ENCODE data around the gene GABPA. TPM values are rescaled to one million over a fixed set of nuclear protein-coding genes. Genes with fewer than 3 reads are reported as not detected.
"Not testable (repeated sequence)": the region's sequence is repeated elsewhere in the genome, so short reads cannot be mapped to it uniquely, and the experiment has no call there.

Gene GABPA
- total RNA-seq, 2 experiments from 2014 or later = 18.7 to 25.3 TPM

DNA sequence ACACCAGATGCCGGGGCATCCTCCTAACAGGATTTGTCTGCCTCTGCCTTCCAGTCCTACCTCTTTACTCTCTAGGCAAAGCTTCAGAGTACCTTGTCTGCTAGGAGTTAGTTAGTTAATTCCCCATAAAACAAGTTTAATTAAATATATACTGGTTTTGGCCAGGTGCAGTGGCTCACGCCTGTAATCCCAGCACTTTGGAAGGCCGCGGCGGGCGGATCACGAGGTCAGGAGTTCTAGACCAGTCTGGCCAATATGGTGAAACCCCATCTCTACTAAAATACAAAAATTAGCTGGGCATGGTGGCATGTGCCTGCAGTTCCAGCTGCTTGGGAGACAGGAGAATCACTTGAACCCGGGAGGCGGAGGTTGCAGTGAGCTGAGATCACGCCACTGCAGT is 20.7 kb upstream of the GABPA start:
- CTCF ChIA-PET = interaction anchor here (3.4 kb wide), 1 partner anchor 106 kb away, joined by 20 read pairs; no protein-coding TSS in a partner anchor
- ATAC-seq; H3K4me3 Mint-ChIP-seq; H3K27me3 Mint-ChIP-seq; H3K27ac Mint-ChIP-seq; H3K4me1 Mint-ChIP-seq; H3K9me3 Mint-ChIP-seq (ENCODE audit: low read depth); intact Hi-C loops (cut with DNase I, micrococcal nuclease); H3K36me3 Mint-ChIP-seq (ENCODE audit: low read depth); POLR2A ChIA-PET; DNase-seq: not testable (repeated sequence)

DNA sequence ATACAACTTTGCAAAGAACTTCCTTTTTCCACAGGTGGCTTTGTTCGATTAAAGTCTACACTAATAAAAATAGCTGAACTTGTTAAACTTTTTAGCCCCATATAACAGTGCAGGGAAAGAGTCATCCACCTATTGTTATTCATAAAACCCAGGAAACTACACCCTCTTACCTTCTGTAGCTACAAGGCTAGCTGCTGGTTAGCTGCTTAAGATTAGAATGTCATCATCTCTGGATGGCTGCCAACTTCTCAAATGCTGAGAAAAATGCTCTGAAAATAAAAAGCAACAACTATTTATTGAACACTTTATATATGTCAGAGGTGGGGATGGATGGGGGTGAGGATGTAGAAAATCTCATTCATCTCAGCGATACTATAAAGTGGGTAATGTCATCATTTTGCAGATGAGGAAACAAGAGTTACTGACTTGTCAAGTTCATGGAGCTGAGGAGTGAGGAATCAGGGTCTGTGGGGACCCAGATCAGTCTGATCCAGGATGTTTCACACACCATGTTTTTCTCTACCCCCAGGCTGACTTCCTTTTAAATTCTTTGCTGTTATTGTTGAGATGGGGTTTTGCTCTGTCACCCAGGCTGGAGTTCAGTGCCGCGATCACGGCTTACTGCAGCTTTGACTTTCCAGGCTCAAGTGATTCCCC is 17.2 kb upstream of the GABPA start:
- POLR2A ChIA-PET = no interaction called here
- H3K9me3 Mint-ChIP-seq (ENCODE audit: low read depth) = no peaks in the 10 kb centered on the region
- DNase-seq = no peak

DNA sequence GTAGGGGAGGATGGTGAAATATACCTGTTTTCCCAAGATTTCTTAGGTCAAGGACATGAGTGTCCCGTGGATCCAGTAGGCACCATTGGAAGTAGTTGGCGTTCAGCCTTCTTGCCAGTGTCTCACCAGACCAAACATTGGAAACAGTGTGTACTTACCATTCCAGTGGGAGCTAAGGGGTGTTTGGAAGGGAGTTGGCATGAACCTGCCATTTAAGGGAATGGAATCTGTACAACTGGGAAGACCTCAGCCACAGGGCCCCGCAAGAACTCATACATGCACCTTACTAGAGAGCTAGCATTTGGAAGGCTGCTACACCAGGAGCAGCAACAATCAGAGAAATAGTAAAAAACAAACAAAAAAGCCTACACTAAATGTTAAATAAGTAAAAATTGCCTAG is 12.8 kb upstream of the GABPA start:
- CTCF ChIA-PET = interaction anchor here (1.0 to 2.4 kb wide), 3 partner anchors 10 to 19 kb away, joined by 3 to 11 read pairs (median 3); no protein-coding TSS in a partner anchor
- H3K4me3 Mint-ChIP-seq = no peak overlapping the region
- H3K27ac Mint-ChIP-seq = no peak overlapping the region

More for the DNA sequence above, 17.2 kb upstream of the GABPA start:
- Mint-ChIP-seq H3K36me3 (ENCODE audit: low read depth) (peaks cover 16% of the 10 kb centered on the region), H3K27me3 (no peaks in the 10 kb centered on the region), H3K4me3 (no peak overlapping the region), H3K4me1 (no peaks in the 10 kb centered on the region), H3K27ac (no peak overlapping the region)
- CTCF ChIA-PET = interaction anchor here (0.5 to 2.3 kb wide), 5 partner anchors 10 to 568 kb away, joined by 3 to 18 read pairs (median 3); no protein-coding TSS in a partner anchor
- no peak for ATAC-seq
- intact Hi-C loops (cut with DNase I, micrococcal nuclease) = no loop called here

GRCh38 chr21:25722631-25723030 is 12.1 kb upstream of the GABPA start:
- Mint-ChIP-seq H3K4me1 (no peaks in the 10 kb centered on the region), H3K27ac (no peak overlapping the region), H3K4me3 (no peak overlapping the region), H3K9me3 (ENCODE audit: low read depth) (no peaks in the 10 kb centered on the region), H3K27me3 (no peaks in the 10 kb centered on the region), H3K36me3 (ENCODE audit: low read depth) (peaks cover 45% of the 10 kb centered on the region)
- intact Hi-C loops (cut with DNase I, micrococcal nuclease) = no loop called here
- no peak for ATAC-seq
- POLR2A ChIA-PET = no interaction called here
- CTCF ChIA-PET = interaction anchor here (1.0 kb wide), 2 partner anchors 20 to 114 kb away, joined by 3 read pairs; no protein-coding TSS in a partner anchor
- no peak for DNase-seq

More for the DNA sequence above, 12.8 kb upstream of the GABPA start:
- no peaks in the 10 kb centered on the region for H3K27me3 Mint-ChIP-seq
- no peak for ATAC-seq
- H3K36me3 Mint-ChIP-seq (ENCODE audit: low read depth) = peaks cover 45% of the 10 kb centered on the region
- POLR2A ChIA-PET = no interaction called here
- H3K9me3 Mint-ChIP-seq (ENCODE audit: low read depth) = no peaks in the 10 kb centered on the region
- H3K4me1 Mint-ChIP-seq = no peaks in the 10 kb centered on the region
- intact Hi-C loops (cut with DNase I, micrococcal nuclease) = no loop called here
- no peak for DNase-seq

GRCh38 chr21:25732091-25732760 is 2.5 kb upstream of the GABPA start:
- H3K27me3 Mint-ChIP-seq = no peaks in the 10 kb centered on the region
- no peak for DNase-seq
- ATAC-seq = no peak
- CTCF ChIA-PET = interaction anchor here (0.7 to 1.0 kb wide), 4 partner anchors 13 to 157 kb away, joined by 3 to 4 read pairs (median 3); no protein-coding TSS in a partner anchor
- H3K4me3 Mint-ChIP-seq = no peak overlapping the region
- peaks cover 28% of the 10 kb centered on the region for H3K36me3 Mint-ChIP-seq (ENCODE audit: low read depth)
- POLR2A ChIA-PET = no interaction called here
- intact Hi-C loops (cut with DNase I, micrococcal nuclease) = loop anchor here (10.0 kb wide), 2 partner anchors 277 to 433 kb away; no protein-coding TSS in a partner anchor
- no peak overlapping the region for H3K27ac Mint-ChIP-seq
- no peaks in the 10 kb centered on the region for H3K9me3 Mint-ChIP-seq (ENCODE audit: low read depth)
- H3K4me1 Mint-ChIP-seq = peaks cover 34% of the 10 kb centered on the region

DNA sequence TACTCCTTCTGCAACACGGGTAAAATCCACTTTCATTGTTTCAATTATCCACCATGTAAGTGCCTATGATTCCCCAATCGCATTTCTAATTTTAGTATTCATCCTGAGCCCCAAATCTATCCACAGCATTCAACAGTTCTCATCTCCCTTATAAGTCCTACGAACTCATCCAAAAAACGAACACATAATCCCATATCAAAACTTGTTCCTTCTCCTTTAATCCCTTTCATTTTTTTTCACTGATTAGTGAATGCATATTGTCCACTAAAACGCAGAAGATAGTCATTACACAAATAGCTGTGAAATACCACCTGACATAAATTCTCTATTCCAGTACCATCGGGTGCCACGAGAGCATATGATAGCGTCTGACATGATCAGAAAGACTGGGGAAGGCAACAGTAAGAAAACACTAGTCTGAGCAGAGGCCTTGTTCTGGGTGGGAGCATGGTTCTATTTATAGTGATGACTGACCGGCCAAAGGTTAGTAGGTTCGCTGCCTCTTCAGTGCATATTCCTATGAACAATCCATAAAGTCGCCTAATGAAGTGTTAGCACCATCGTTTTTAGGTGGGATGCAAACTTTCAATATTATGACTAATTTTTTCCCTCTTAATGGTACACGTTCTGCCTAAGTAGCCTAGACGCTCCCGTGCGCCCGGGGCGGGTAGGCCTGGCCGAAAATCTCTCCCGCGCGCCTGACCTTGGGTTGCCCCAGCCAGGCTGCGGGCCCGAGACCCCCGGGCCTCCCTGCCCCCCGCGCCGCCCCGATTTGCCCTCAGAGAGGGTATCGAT is 716 bp upstream of the GABPA start:
- peak; percentile 8 for ATAC-seq
- peaks cover 18% of the 10 kb centered on the region for H3K36me3 Mint-ChIP-seq (ENCODE audit: low read depth)
- peak overlapping the region; percentile 100 for H3K27ac Mint-ChIP-seq
- peak overlapping the region; percentile 98 for H3K4me3 Mint-ChIP-seq
- H3K27me3 Mint-ChIP-seq = no peaks in the 10 kb centered on the region
- H3K9me3 Mint-ChIP-seq (ENCODE audit: low read depth) = no peaks in the 10 kb centered on the region
- CTCF ChIA-PET = interaction anchor here (0.6 to 2.2 kb wide), 11 partner anchors 9 to 126 kb away, joined by 3 to 8 read pairs (median 3); no protein-coding TSS in a partner anchor
- peak; percentile 55 for DNase-seq
- H3K4me1 Mint-ChIP-seq = peaks cover 47% of the 10 kb centered on the region
- POLR2A ChIA-PET = interaction anchor here (0.7 to 0.9 kb wide), 4 partner anchors 10 to 75 kb away, joined by 3 to 8 read pairs (median 4); no protein-coding TSS in a partner anchor
- intact Hi-C loops (cut with DNase I, micrococcal nuclease) = loop anchor here (1.0 to 10.0 kb wide), 6 partner anchors 67 to 431 kb away; partner anchors contain the start of gene JAM2 (in 1 of the 2)

DNA sequence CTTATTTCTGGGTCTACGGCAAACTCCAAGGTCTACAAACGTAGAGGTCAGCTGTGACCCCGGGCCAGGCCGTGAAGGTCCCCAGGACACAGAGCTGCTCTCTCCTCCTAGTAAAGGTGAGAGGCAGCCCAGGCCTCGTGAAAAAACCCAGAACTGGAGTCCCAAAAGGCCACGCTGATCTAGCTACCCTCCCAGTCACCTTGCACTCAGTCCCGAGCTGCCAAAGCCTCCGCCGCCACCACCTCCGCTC is 193 bp upstream of the GABPA start:
- Mint-ChIP-seq H3K4me3 (peak overlapping the region; percentile 98), H3K27me3 (no peaks in the 10 kb centered on the region), H3K36me3 (ENCODE audit: low read depth) (peaks cover 17% of the 10 kb centered on the region), H3K27ac (peak overlapping the region; percentile 100), H3K9me3 (ENCODE audit: low read depth) (no peaks in the 10 kb centered on the region), H3K4me1 (peaks cover 51% of the 10 kb centered on the region)
- POLR2A ChIA-PET = interaction anchor here (0.6 to 0.9 kb wide), 4 partner anchors 10 to 146 kb away, joined by 3 to 8 read pairs (median 3); no protein-coding TSS in a partner anchor
- ATAC-seq (no peak), DNase-seq (no peak)
- intact Hi-C loops (cut with DNase I, micrococcal nuclease) = loop anchor here (1.0 to 10.0 kb wide), 6 partner anchors 66 to 430 kb away; partner anchors contain the start of gene JAM2 (in 1 of the 2)
- CTCF ChIA-PET = interaction anchor here (0.6 to 2.2 kb wide), 9 partner anchors 10 to 126 kb away, joined by 3 to 8 read pairs (median 3); no protein-coding TSS in a partner anchor

GRCh38 chr21:25735646-25736597 is 1.1 kb downstream of the GABPA start:
- ATAC-seq (peak; percentile 1), DNase-seq (peak; percentile 88)
- Mint-ChIP-seq H3K9me3 (ENCODE audit: low read depth) (no peaks in the 10 kb centered on the region), H3K27ac (peak overlapping the region; percentile 92), H3K36me3 (ENCODE audit: low read depth) (peaks cover 12% of the 10 kb centered on the region), H3K4me3 (peak overlapping the region; percentile 98), H3K27me3 (no peaks in the 10 kb centered on the region), H3K4me1 (peaks cover 46% of the 10 kb centered on the region)
- CTCF ChIA-PET = interaction anchor here (1.1 to 2.2 kb wide), 4 partner anchors 11 to 65 kb away, joined by 4 to 8 read pairs (median 6); no protein-coding TSS in a partner anchor
- POLR2A ChIA-PET = no interaction called here
- intact Hi-C loops (cut with DNase I, micrococcal nuclease) = loop anchor here (1.0 to 10.0 kb wide), 10 partner anchors 8 to 434 kb away; partner anchors contain the start of genes JAM2 (in 2 of the 2), MRPL39 (in 2 of the 2) and APP (in 1 of the 2)

- Mint-ChIP-seq H3K4me1 (peaks cover 41% of the 10 kb centered on the region), H3K27me3 (no peaks in the 10 kb centered on the region), H3K36me3 (ENCODE audit: low read depth) (peaks cover 15% of the 10 kb centered on the region), H3K27ac (no peak overlapping the region), H3K4me3 (peak overlapping the region; percentile 98), H3K9me3 (ENCODE audit: low read depth) (no peaks in the 10 kb centered on the region)
- intact Hi-C loops (cut with DNase I, micrococcal nuclease) = loop anchor here (10.0 kb wide), 2 partner anchors 283 to 427 kb away; no protein-coding TSS in a partner anchor
- CTCF ChIA-PET = interaction anchor here (0.7 kb wide), 1 partner anchor 643 kb away, joined by 3 read pairs; no protein-coding TSS in a partner anchor
- ATAC-seq (no peak), DNase-seq (no peak)
- POLR2A ChIA-PET = no interaction called here
Measured at GRCh38 chr21:25737421-25737820, 2.6 kb downstream of the GABPA start.

DNA sequence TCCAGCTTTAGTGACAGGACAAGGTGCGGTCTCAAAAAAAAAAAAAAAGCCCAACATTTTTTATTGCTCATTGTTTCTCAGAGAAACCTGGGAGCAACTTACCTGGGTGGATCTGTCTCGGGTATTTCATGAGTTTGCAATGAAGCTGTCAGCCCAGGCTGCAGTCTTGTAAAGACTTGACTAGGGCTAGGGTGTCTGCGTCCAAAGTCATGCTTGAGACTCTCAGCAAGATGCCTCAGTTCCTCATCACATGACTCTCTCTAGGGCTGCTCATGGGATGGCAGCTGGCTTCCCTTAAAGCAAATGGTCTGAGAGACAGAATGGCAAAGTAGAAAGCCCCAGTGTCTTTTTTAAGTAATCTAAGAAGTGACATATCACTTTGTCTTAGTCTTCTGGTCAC is 8.1 kb downstream of the GABPA start:
- POLR2A ChIA-PET = no interaction called here
- intact Hi-C loops (cut with DNase I, micrococcal nuclease) = no loop called here
- CTCF ChIA-PET = interaction anchor here (1.1 to 3.1 kb wide), 3 partner anchors 18 to 134 kb away, joined by 3 to 12 read pairs (median 3); no protein-coding TSS in a partner anchor
- no peak overlapping the region for H3K4me3 Mint-ChIP-seq
- peaks cover 8% of the 10 kb centered on the region for H3K36me3 Mint-ChIP-seq (ENCODE audit: low read depth)
- no peaks in the 10 kb centered on the region for H3K9me3 Mint-ChIP-seq (ENCODE audit: low read depth)
- no peaks in the 10 kb centered on the region for H3K27me3 Mint-ChIP-seq
- no peak overlapping the region for H3K27ac Mint-ChIP-seq
- ATAC-seq (no peak), DNase-seq (no peak)
- H3K4me1 Mint-ChIP-seq = peaks cover 17% of the 10 kb centered on the region

All from activated CD4-positive, alpha-beta T cell treated with anti-CD3 and anti-CD28 coated beads for 36 hours (primary cell).